Measurements from ENCODE around the gene CFAP74.
A peak's percentile ranks its signal among the peaks of the same experiment; 100 is the strongest.
"Not testable (repeated sequence)": the region's sequence is repeated elsewhere in the genome, so short reads cannot be mapped to it uniquely, and the experiment has no call there.

The CFAP74 gene

GRCh38 chr1:1893291-1893985 lies 110.1 kb downstream of the CFAP74 start:
- DNase-seq, result no peak

- no peak for DNase-seq
Observed at GRCh38 chr1:1892763-1893120, 110.8 kb downstream of the CFAP74 start.

- DNase-seq, result no peak
Observed at GRCh38 chr1:1892079-1892762, 111.4 kb downstream of the CFAP74 start.

GRCh38 chr1:1891349-1892078 lies 112.1 kb downstream of the CFAP74 start:
- DNase-seq, result peak; percentile 77

- peak; percentile 79 for DNase-seq
Observed at GRCh38 chr1:1890506-1891348, 112.9 kb downstream of the CFAP74 start, which contains the start of gene GNB1. Gene GNB1, minus strand, starts transcription at chr1:1891087. Its CDS starts 65,634 bp downstream, at chr1:1825453.

GRCh38 chr1:1889847-1890505 lies 113.6 kb downstream of the CFAP74 start:
- DNase-seq, result peak; percentile 42

GRCh38 chr1:1889090-1889750 lies 114.4 kb downstream of the CFAP74 start:
- DNase-seq, result no peak

- not testable (repeated sequence) for DNase-seq
Observed at GRCh38 chr1:1883890-1884289, 119.7 kb downstream of the CFAP74 start.

- DNase-seq, result no peak
Observed at GRCh38 chr1:1883092-1883873, 120.3 kb downstream of the CFAP74 start.

- no peak for DNase-seq
Observed at GRCh38 chr1:1881727-1882126, 121.9 kb downstream of the CFAP74 start.

GRCh38 chr1:1880617-1881312 lies 122.8 kb downstream of the CFAP74 start:
- no peak for DNase-seq

GRCh38 chr1:1879942-1880341 lies 123.6 kb downstream of the CFAP74 start:
- DNase-seq, result no peak

GRCh38 chr1:1877865-1878436 lies 125.6 kb downstream of the CFAP74 start:
- DNase-seq, result no peak

GRCh38 chr1:1876335-1876930 lies 127.2 kb downstream of the CFAP74 start:
- DNase-seq, result no peak

GRCh38 chr1:1875932-1876331 lies 127.7 kb downstream of the CFAP74 start:
- DNase-seq, result no peak

- DNase-seq, result no peak
Observed at GRCh38 chr1:1874901-1875300, 128.7 kb downstream of the CFAP74 start.

GRCh38 chr1:1873186-1873585 lies 130.4 kb downstream of the CFAP74 start:
- no peak for DNase-seq

GRCh38 chr1:1872329-1872994 lies 131.1 kb downstream of the CFAP74 start:
- no peak for DNase-seq
